Lower leg skin (tissue), 3 donors: ENCODE data around the gene EFCAB8.

Experiments used
- POLR2A ChIP-seq, 2 donors: fragments of 450-650 bp; IDR thresholded peaks; one replicate each; pipeline ENCODE4 v1.6.1; 2016 to 2017; ENCODE audit warnings: antibody characterized with exemption in 2 of 2, mild to moderate bottlenecking in 1 of 2, moderate library complexity in 1 of 2
- TF ChIP-seq, protein P1 (sequence below), 3 donors: fragments of 450-650 bp; IDR thresholded peaks; one replicate each; pipeline ENCODE4 v1.5.1; 2016; ENCODE audit warnings: antibody characterized with exemption in 3 of 3, mild to moderate bottlenecking in 3 of 3, moderate library complexity in 2 of 3

DNA sequence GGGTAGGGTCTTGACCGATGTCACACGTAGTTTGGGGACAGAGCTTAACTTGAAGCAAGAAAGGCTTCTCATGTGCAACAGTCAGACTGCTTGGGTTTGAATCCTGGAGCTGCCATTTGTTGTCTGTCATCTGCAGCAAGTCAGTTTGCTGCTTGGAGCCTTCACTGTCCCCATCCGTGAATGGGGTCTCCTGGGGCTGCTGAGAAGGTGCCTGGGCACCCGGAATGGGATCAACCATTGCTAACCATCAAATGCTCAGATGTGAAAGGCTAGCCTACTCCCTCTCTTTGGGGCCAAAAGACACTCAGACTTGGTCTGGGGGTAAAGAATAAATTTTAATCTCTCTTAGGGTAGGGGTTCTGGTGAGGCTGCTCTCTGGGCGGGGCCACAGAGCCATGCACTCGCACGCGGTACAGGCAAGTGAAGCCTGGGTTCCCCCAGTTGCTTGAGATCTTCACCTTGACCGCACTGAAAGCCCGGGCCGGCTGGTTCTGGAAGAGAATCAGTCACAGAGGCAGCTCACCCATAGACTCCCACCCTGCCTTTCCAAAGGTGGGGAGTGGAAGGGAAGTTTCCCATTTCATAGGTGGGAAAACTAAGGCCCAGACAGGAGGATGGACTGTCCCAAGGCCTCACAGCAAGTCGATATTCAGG lies 124.9 kb downstream of the EFCAB8 start:
- TF ChIP-seq, protein P1, sequence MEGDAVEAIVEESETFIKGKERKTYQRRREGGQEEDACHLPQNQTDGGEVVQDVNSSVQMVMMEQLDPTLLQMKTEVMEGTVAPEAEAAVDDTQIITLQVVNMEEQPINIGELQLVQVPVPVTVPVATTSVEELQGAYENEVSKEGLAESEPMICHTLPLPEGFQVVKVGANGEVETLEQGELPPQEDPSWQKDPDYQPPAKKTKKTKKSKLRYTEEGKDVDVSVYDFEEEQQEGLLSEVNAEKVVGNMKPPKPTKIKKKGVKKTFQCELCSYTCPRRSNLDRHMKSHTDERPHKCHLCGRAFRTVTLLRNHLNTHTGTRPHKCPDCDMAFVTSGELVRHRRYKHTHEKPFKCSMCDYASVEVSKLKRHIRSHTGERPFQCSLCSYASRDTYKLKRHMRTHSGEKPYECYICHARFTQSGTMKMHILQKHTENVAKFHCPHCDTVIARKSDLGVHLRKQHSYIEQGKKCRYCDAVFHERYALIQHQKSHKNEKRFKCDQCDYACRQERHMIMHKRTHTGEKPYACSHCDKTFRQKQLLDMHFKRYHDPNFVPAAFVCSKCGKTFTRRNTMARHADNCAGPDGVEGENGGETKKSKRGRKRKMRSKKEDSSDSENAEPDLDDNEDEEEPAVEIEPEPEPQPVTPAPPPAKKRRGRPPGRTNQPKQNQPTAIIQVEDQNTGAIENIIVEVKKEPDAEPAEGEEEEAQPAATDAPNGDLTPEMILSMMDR (IDR thresholded peaks at IDR 0.05), result no peak
- TF ChIP-seq POLR2A (IDR thresholded peaks at IDR 0.05), result no peak
